ENCODE results near the gene KDM4B.

KDM4B gene

DNA sequence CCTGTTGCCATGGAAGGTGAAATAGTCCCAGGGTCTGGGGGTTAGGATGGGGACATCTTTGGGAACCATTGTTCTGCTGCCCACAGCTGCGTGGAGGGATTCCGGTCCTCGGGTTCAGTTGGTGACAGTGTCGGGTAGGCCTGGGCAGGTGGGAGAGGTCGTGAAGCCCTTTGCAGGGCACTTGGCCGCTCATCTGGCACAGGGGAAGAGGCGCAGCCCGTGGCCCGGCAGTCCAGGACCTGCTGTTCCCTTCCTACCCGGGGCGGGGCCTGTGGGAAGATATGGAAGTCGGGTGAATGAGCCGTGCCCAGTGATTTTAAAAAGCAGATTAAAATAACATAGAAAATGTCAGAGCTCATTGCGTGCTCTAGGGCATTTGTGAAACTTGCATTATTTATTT lies 44.8 kb downstream of the KDM4B start:
- DNase-seq (ENCODE audit: low read depth): no peak

DNA sequence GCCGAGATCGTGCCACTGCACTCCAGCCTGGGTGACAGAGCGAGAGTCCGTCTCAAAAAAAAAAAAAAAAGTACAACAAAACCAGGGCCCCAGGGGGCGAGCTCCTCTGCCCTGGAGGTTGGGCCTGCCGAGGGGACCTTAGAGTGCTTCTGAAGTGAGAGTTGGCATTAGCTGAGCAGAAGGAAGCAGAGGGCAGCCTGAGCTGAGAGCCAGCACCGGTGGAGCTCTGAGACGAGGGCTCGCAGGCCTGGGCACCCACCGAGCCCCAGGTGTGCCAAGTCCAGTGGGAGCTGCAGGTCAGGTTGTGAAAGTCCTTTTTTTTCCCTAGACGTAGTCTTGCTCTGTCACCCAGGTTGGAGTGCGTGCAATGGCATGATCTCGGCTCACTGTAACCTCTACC lies 46.0 kb downstream of the KDM4B start:
- DNase-seq (ENCODE audit: low read depth): no peak

- DNase-seq (ENCODE audit: low read depth): no peak
These were observed 47.4 kb downstream of the KDM4B start for GRCh38 chr19:5016268-5016667.

GRCh38 chr19:5016781-5017180 lies 47.9 kb downstream of the KDM4B start:
- no peak for DNase-seq (ENCODE audit: low read depth)

DNA sequence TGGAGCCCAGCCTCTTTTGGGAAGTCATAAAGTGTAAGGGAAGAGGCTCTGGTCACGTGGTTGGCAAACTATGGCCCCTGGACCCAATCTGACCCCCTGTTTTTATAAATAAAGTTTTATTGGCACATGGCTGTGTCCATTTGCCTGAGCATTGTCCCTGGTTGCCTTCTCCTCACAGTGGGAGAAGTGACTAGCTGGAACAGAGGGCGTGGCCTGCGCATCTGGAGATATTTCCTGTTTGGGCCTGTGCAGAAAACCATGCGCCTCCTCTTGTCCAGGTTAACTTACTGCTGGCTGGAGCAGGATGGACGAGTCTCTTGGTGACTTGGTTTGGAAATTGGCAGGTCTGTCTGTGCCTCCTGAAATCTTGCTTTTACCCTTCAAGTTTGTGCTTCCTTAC lies 48.3 kb downstream of the KDM4B start:
- DNase-seq (ENCODE audit: low read depth): no peak

- DNase-seq (ENCODE audit: low read depth): no peak
These were observed 49.5 kb downstream of the KDM4B start for GRCh38 chr19:5018224-5019015.

DNA sequence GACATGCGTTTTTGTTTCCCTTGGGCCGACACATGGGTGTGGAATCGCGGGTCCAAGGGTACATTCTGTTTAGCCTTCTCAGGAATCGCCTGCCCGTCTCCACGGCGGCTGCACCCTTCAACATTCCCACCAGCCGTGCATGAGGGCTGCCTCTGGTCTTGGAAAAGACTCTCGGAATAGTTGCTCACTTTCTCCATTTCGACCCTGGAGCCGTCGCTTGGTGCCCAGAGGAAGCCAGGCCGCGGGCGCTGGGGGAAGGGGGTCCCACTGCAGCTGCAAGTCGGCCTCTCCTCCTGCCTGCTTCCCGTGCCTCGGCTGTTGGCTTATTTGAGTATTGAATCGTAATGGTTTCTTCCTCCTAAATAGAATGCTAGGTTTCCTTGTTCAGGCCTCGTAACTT lies 51.5 kb downstream of the KDM4B start:
- no peak for DNase-seq (ENCODE audit: low read depth)

DNA sequence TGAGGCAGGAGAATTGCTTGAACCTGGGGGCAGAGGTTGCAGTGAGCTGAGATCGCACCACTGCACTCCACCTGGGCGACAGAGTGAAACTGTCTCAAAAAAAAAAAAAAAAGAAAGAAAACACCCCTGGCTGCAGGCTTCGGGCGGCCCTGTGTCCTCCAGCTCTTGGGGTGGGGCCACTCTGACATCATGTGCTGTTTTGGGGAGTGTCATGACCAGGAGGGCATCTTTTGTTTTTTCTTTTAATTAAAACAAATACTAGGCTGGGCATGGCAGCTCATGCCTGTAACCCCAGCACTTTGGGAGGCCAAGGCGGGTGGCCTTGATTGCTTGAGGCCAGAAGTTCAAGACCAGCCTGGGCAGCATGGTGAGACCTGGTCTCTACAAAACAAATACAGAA lies 52.1 kb downstream of the KDM4B start:
- DNase-seq (ENCODE audit: low read depth): no peak

DNA sequence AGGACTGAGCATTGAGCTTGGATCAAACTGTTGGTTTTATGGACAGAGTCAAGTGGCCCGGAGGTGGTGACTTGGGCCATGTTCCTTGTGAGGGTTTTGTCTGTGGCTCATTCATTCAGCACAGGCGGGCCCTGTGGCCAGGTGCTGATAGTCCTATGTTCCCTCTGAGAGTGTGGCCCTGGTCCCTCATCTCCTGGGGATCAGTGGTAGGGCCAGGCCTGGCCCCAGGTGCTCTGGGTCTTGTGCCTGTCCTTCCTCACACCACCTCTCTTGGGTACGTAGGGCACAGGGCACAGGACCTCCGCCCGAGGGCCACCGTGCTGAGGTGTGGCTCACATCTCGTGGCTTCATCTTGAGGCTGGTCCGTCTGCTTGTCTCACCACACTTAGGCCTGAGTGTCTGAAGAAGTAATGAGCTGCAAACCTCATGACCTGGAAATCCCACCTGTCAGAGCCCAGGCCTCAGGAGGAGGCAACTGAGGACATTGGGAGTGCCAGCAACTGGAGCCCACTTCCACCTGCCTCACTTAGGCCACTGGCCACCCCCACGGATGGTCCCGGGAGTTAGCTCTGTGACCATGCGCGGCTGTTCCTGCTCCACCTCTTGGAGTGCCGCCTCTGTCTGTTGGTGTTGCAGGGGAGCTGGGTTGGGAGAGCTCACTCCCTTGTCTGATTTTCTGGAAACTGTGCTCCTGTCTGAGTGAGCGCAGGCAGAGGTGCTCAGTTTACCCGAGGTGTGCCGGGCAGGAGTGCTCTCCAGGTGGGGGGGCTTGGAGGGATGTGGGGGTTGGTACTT lies 53.4 kb downstream of the KDM4B start:
- no peak for DNase-seq (ENCODE audit: low read depth)

DNA sequence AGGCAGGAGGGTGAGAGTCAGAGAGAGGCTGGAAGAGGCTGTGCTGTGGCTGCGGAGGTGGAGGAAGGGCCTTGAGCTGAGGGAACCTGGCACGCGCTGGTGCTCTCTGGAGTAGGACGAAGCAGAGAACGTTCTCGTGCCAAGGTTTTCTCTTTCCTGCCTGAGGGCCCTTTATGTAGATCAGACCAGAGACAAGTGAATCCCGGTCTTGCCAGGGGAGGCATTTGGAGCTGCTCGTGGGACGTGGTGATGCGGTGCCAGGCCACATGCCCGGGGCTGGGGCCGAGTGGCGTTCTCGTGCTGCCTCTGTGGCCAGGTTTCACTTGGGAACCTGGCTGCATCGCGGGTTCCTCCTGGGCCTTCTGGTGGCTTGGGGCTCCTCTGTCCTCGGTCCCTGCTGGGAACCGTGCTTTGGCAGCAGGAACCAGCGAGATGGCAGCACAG lies 54.2 kb downstream of the KDM4B start:
- no peak for DNase-seq (ENCODE audit: low read depth)

DNA sequence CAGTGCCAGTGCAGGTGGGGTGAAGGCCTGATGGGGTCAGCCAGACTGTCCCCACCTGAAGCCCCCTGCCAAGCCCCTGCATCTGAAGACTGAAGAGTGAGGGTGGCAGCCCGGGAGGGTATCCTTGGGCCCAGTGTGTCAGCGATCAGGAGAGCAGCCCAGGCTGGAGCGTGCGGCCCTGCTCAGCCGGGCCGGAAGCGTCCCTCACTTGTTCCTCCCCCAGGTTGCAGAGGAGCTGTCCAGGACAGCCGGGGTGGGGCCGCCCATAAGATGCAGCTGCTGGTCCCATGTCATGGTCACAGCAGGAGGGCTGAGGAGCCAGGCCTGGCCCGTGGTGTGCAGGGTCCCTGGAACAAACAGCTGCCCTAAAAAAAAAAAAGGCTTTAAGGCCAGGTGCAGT lies 55.4 kb downstream of the KDM4B start:
- no peak for DNase-seq (ENCODE audit: low read depth)

- no peak for DNase-seq (ENCODE audit: low read depth)
These were observed 56.1 kb downstream of the KDM4B start for GRCh38 chr19:5025027-5025426.

- DNase-seq (ENCODE audit: low read depth): no peak
These were observed 57.9 kb downstream of the KDM4B start for GRCh38 chr19:5026706-5027273.

- no peak for DNase-seq (ENCODE audit: low read depth)
These were observed 59.4 kb downstream of the KDM4B start for GRCh38 chr19:5028229-5028886.

- DNase-seq (ENCODE audit: low read depth): peak; percentile 21
These were observed 60.7 kb downstream of the KDM4B start for GRCh38 chr19:5029596-5029995.

DNA sequence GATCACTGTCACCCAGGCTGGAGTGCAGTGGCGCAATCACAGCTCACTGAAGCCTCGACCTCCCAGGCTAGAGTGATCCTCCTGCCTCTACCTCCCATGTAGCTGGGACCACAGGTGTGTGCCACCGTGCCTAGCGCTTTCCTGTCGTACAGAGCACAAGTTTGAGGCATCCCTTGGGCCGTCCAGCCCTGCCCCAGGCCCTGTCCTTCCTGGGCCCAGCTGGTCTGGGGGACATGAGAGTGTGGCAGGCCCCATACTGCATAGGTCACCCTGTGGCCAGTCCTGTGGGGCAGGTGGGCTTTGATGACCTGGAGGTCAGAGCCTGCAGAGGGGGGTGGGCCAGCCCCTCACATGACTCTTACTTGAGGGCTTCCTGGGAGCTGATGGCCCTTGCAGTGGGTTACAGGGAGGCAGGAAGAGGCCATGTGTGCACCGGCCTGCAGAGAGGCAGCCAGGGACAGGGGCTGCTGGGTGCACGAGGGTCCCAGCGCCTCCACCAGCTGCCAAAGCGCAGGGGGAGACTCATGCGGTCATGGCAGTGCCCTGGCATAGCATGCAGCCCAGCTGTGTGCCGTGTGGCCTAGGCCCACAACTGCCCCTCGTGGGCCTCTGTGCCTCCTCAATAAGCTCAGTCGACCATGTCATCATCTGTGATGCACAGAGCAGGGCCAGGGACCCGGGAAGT lies 61.4 kb downstream of the KDM4B start:
- no peak for DNase-seq (ENCODE audit: low read depth)

DNA sequence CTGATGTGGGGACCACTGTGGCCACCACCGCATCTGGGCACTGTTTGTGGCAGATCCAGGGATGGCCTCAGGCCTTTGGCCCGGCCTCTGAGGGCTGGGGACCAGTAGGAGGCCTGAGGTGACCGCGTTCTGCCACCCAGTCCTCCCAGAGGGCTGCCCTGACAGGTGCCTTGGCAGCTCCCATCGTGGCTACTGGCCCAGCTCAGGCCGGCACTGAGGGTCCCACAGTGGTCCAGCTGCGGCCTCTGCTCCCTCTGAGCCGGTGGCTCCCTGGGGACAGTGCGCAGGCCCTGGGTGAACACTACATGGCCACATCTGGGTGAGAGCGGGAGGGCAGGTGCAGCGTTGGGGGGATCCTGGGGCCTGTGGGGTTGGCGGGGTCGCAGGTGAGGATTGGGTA lies 61.9 kb downstream of the KDM4B start:
- no peak for DNase-seq (ENCODE audit: low read depth)

GRCh38 chr19:5031231-5032100 lies 62.6 kb downstream of the KDM4B start:
- peak; percentile 59 for DNase-seq (ENCODE audit: low read depth)

GRCh38 chr19:5032101-5032967 lies 63.4 kb downstream of the KDM4B start:
- DNase-seq (ENCODE audit: low read depth): no peak
